Measurements from ENCODE around the gene C19orf67.
A peak's percentile ranks its signal among the peaks of the same experiment; 100 is the strongest.

The C19orf67 gene

DNA sequence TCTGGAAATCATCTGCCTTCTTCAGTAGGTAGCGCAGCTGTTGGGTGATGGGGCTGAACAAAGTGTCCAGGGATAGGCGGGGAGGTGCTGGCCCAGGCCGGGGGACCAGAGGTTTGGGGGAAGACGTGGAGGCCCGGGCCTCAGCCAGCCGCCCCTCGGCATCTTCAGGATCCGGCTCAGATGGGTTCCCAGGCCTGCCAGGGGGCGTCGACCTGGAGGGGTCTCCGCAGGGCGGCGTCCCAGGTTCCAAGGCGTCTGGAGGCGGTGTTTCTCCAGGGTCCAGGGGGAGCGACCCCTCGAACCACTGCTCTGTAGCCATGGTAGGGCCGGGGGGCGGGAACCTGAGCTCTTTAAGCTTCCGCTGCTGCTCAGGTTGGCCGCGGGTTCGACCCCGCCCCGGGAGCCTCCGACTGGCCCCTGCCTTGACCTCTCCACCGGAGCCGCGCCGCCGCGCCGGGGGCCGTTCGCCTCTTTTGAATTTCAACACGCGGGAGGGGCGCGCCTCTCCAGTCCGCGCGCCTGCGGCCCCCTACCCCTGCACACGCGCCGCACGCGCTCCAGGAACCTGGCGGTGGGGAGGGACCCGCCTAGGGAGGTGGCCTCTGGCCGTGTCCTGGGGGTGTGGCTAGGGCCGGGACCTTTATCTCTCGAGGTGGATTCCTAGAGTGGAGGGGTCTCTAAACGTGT is at the start of gene C19orf67:
Gene C19orf67, minus strand, starts transcription at position 475 of the 687 bp plus-strand sequence. Its CDS starts 156 bp downstream, at position 319.
- DNase-seq (ENCODE audit: low spot score), result no peak

DNA sequence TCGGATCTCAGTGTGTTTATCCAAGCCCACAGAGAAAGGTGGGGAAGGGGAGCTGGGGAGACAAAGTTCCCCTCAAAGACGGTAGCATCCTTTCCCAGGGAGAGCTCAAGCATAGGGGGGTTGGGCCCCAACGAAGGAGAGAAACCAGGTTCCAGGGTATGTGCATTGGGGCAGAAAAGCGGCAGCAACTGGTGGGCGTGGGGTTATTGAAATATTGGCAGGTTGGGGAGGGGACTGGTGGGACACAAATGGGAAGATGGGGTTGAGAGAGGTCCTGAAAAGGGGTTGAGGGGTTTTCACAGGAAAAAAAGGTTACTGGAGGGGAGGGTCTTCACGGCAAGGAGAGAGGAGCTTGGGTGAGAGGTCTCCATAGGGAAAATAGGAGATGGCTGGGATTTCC is 49.8 kb upstream of the C19orf67 start:
- no peak for DNase-seq (ENCODE audit: low spot score)

DNA sequence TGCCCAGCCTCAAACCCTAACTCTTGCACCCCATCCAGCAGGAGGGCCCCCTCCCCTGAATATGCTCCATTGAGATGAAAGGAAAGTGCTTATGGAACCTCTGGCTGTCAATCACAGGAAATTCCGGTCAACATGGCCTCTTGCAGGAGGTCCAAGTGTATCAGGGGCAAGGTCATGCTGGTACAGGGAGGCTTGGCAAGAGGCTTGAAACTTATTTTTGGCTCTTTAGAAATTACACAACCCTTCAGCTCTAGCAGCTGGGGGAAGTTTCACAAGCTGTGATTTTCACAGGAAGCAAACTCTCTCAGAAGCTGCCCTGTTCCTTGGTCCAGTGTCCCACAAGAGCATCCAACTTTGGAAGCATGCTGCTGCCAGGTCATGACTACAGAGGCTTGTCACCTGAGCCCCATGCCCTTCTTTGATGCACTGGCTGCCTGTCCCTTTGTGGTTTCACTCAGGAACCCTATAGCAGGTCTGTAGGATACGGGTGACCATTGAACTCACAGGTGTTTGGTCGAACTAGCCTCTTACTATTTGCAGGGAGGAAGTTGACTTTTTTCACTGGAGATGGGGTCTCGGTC is 42.4 kb upstream of the C19orf67 start:
- DNase-seq (ENCODE audit: low spot score), result no peak

DNA sequence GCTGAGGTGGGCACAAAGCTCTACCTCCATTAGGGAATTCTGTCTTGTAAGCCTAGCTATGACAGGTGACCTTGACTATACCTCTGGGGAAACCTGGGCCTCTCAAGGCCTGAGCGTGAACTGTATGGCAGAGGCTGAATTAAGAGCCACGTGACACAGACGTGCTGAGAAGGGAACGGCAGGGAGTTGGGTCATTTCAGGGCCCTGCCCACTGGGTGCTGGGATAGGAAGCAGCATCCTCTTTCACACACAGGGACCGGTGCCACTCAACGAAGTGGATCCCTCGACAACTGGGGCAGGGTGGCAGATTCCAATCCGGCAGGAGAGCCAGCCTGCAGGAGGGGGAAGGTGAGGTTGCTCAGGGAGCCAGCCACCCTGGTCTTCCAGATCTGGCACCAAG is 41.6 kb upstream of the C19orf67 start:
- no peak for DNase-seq (ENCODE audit: low spot score)

DNA sequence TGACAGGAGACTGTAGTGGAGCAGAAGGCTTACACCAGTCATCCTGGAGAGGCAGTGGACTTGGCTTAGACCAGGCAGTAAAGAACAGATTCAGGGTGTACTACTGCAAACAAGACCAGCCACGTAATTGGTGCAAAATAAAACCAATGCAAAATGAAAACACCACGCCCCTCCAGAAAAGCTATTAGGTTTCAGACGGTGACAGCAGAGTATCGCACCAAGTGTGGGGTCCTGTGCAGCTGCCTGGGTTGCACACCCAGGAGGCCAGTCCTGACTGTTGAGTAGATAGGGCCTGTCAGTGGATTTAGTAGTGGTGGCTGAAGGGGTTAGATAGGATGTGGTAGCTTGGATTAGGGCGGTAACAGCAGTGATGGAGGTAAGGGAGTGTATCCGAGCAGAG is 37.3 kb upstream of the C19orf67 start:
- DNase-seq (ENCODE audit: low spot score), result no peak

DNA sequence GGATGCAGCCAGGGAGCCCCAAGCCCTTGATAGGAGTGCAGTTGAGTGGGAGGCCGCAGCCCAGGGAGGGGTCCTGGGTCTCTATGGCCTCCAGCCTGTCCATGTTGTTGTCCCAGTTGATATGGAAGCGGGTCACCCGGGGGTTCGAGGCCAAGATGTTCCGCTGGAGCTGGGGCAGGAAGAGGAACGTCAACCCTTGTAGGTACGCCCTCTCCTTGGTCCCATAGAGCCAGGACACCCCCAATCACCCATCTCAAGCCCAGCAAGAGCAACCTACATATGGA is 34.9 kb upstream of the C19orf67 start:
- no peak for DNase-seq (ENCODE audit: low spot score)

DNA sequence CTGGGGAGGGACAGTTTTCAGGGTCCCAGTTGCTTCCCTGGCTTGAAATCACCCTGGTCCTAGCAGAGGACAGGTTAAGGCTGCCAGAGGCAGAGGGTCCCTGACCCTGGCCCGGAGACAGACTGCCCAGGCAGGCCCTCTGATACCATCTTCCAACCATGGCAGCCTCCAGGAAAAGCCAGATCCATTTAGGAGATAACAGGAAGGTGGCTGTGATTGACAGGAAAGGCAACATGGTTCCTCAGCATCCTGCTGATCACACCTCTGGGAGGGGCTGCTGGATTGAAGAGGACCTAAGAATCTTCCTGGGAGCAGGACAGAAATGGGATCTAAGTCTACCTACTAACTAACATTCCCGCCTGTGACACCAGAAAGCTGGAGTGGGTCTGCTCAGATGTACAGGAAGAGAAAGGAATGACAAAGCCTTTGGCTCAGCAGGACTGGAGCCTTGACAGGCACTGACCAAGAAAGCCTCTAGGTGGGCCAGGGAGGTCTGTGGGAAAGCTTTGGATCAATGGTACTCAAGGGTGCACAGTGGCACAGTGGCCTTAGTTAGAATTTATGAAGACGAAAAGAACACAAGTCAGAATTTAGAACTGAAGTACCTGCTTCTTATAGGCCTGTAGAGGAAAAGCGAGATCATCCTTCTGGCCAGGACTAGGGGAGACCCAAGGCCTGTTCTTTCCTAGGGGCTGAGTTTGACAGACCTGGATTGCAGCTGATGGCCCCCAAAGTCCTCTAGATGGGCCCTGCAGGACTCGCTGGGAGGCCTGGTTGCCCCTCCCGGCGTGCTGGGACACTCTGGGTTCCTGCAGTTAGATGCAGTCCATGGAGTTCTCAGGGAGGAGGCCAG is 34.3 kb upstream of the C19orf67 start:
- no peak for DNase-seq (ENCODE audit: low spot score)

DNA sequence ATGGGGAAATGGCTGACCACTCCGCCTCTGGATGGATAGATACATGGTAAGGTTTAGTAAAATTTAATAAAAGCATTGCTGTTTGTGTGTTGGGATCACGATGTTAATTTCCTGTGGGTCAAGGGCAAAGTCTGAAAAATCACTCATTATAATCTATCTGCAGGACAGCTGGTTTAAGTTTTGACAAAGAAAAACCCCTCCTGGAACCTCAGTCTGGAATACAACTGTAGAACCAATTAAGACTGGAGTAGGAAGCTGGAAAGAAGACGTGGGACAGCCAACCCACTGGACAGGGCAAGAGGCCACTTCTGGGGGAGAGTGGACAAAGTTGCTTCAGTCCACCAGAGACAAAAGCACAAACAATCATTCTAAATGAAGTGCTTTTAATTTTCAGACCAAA is 33.6 kb upstream of the C19orf67 start:
- no peak for DNase-seq (ENCODE audit: low spot score)

DNA sequence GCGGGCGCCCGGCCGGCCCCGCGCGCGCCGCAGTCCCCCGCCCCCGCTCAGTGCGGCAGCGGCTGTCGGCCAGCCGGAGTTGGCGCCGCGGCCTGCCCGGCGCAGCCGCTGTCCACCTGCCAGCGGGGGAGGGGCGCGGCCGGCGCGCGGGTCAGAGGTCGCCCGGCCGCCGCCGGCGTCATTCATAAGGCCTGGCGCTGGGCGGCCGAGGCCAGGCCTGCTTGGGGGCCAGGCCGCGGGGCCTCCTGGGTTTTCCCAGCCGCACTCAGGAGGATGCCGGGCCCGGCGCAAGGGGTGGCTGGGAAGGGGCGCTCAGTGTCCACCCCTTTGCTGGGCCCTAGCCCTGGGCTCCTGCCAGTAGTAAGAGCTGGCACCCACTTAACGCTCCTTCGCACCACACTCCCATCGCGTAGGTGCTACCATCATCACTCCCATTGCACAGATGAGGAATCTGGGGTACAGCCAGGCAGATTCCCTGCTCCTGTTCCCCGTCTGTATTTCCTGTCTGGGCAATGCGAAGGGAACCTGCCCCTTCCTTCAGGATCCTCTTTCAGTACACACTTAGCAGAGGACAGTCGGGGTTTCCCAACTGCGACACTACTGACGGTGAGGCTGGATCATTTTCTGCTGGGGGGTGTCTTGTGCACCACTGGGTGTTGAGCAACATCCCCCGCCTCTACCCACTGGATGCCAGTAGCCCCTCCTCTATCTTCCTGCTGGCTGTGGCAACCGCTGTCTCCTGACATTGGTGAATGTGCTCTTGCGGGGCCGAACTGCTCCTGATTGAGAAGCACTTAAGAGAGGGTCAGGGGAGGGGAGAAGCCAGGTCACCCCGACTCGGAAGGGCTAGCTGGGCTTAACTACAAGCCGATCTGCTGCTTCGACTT is 32.8 kb upstream of the C19orf67 start:
- no peak for DNase-seq (ENCODE audit: low spot score)

DNA sequence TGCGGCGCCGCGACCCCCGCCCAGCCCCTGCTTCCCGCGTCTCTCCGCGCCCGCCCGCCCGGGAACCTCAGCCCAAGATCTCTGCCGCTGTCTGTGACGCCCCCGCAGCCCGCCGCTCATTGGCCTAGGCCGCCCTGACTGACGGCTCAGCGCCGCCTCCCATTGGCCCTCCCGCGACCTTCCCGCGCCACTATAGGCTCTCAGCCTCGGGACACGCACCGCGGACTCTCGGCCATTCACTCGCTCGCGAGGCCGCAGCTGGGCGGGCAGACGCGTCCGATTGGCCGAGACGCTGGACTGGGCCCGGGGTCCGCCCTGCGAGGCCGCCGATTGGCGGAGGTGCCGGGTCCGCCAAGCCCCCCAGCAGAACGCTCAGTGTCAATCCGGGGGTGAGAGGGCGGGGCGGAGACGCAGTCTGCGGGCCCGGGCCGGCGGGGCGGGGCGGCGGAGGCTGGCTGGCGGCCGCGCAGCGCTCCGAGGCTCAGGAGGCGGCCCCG is 32.1 kb upstream of the C19orf67 start, which contains the start of gene PRKACA:
Gene PRKACA, minus strand, starts transcription at position 95 of the 497 bp plus-strand sequence. CDS start 215 bp downstream, outside the sequence.
- peak; percentile 99 for DNase-seq (ENCODE audit: low spot score)

DNA sequence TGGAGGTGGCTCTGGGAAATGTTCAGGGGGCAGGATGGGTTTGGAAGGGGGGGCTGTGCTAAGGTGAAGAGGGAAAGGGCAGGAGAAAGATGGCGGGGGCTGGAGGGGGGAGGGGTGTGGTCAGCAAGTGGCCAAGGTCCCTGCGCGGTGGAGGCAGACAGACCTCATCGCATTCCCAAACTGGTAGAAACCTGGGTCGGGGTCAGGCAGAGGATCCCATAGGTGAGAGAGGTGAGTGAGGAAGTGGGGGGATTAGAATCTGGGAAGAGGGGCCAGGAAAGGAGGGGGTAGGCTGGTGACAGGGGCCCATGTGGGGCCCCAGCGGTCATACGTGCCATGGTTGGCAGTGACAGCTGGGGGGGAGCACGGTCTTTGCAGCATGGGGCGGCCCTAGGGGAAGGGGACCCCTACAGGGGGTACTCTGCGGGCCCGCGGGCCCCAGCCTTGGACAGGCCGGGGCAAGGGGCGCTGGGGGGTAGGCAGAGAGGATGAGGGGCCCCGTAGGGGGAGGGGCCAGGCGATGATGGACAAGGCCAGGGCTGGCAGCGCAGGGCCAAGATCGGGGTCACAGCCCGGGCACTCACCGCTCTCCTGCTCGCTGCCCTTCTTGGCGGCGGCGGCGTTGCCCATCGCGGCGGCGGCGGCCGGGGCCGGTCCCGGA is 31.5 kb upstream of the C19orf67 start:
- no peak for DNase-seq (ENCODE audit: low spot score)

DNA sequence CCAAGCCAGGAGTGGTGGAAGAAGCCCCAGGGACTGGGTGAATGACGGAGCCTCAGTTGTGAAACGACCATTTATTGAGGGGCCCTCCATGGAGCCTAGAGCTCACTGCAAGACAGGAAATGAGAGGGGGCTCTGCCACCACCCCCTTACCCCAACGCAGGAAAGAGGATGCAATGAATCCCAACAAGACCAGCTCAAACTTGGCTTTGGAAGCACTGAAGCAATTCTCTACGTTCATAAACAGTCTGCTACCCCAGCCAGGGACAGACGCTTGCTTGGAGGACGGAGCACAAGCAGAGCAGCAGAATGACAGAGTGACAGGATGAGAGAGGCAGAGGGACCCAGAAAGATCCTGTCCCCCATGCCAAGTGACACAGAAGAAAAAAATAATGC is 30.9 kb upstream of the C19orf67 start:
- no peak for DNase-seq (ENCODE audit: low spot score)

DNA sequence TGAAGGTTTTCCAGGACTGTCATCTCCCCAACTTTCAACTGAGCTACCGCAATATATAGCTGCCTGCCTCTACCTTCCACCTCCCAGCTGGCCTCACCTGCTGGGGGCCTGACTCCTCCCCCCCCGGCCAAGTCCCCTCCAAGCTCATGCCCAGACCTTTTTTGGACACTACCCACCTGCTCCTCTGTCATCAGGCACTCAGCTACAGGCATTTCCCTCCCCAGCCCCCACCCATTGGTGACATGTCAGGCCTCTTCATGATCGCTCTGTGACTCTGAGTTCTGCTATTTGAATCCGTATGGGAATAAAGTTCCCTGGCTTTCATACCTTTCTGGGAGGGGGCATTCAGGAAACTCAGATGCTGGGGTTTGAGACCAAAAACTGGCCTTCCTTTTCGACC is 30.2 kb upstream of the C19orf67 start:
- no peak for DNase-seq (ENCODE audit: low spot score)

DNA sequence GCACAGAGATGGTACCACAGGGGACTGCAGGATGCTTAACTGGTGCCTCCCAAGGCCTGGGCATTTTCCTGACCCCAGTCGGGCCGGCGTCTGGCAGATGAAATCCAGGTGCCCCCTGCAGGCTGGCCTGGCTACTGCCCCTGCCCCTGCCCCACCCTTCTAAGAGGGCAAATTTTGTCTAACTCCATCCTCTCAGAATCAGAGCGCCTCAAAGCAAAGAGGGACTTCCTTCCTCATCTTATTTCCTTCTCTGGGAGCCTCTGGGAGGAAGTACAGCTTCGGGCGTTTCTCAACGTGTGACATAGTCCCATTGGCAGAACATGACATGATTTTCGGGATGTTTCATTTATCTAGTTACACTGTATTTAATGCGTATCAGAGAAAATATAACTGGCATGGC is 29.3 kb upstream of the C19orf67 start:
- peak; percentile 41 for DNase-seq (ENCODE audit: low spot score)

DNA sequence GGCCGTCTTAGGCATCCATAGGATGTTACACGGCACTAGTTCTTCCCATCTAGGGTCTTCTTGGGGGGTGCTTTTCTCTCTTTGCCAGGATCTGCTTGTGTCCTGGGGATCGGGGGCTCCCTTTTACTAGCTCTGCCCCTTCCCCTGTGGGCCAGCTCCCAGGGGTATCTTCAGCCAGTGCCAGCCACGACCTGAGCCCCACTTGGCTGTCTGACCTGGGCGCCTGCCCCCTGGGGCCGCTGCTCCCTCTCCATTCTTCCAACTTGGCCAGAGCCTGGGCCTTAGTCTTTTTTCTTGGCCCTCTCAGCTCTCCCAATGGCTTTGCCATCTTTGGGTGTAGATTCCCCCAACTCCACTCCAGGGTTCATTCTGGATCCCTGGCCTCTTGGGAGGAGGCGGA is 28.9 kb upstream of the C19orf67 start:
- DNase-seq (ENCODE audit: low spot score), result no peak

DNA sequence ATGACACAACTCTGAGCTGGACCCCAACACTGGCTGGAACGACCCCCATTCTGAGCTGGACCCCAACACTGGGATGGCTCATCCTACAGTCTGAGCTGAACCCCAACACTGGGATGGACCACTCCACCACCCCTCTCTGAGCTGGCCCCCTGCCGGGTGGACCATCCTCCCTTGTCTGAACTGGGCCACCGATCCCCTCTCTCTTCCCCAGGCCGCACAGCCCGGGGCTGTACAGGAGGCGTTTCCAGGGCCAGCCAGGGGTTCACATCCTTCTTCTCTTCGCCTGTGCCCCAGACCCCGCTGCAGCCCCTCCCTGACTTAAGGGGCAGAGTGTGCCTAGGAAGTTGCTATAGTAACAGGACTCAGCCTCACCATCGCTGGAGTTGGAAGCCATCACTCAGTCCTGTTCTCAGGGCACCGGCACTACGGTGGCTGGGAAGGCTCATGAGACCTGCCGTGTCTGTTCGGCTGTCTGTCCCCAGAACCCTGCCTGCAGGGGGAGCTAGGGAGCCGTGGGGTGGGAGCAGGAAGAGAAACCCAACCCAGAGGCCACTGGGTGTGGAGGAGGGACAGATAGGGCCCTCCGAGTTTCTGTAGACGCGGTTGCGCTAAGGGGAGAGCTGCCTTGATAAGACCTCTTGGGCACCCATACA is 28.3 kb upstream of the C19orf67 start:
- DNase-seq (ENCODE audit: low spot score), result peak; percentile 66

DNA sequence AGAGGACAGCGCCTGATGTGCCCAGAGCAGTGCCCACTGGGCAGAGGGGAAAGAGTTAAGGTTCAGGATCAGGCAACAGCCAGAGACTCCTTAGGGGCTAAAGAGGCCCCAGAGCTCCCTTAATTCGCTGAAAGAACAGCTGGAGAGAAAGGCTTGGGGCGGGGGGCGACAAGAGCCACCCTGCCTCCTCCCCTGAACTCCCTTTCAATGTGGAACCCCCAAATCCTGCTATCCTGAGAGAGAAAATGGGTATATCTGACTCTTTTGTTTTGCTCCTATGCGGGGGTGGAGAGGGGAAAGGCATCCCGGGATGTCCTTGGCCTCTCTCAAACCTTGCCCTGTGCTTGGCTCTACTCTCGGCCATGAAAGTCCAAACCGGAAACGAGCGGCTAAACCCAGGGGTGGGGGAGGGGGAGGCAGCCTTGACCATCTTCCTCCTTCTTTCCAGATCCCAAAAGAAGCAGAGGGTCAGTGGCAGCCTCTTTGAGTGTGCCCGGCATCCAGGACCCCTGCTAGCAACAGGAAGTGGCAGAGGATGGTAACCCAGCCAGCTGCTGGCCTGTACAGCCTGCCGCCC is 27.3 kb upstream of the C19orf67 start:
- DNase-seq (ENCODE audit: low spot score), result no peak

DNA sequence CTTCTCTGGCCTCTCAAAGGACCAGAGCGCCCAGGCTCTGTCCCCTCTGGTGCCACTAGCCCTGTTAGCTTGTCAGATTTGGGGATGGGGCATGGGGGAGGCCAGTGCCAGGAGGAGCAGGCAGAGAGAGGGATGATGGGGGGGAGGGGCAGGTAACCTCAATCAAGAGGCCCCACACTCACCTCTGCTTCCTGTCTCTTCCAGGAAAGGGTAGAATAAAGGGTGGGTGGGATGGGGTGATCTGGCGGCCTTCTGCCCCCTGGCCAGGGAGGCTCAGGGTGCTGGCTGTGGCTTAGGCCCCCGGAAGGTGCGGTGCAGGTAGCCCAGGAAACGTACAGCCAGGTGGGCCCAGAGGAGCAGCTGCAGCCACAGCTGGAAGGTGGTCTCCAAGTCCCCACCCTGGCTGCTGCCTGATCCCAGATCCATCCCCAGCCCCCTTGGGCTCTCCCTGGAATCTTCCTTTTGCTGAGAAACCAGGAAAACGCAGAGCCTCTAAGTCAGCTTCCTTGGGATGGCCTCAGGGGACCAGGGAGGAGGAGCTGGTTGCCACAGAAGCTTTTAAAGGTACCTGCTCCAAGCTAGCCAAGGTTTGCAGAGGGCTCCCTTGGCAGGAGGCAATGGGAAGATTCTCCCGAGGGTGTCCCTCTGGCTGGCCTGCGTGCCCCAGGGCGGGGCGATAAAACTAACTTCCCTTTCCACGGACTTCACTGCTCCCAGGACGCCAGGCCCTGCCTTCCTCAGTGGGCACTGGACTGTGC is 26.6 kb upstream of the C19orf67 start:
- no peak for DNase-seq (ENCODE audit: low spot score)

DNA sequence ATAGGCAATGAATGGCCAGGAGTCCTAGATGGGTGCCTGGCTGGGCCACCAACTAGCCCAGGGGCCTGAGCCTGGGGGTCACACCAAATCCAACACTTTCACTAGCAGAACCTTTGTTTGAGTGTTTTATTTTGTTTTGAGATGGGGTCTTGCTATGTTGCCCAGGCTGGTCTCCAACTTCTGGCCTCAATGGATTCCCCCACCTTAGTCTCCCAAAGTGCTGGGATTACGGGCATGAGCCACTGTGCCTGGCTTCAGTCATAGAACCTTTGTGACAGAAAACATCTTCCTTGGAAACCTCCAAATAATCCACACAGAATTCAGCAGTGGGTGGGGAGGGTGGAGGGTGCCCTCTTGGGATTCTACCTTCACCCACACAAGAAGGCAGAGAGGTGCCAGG is 25.9 kb upstream of the C19orf67 start:
- DNase-seq (ENCODE audit: low spot score), result no peak

DNA sequence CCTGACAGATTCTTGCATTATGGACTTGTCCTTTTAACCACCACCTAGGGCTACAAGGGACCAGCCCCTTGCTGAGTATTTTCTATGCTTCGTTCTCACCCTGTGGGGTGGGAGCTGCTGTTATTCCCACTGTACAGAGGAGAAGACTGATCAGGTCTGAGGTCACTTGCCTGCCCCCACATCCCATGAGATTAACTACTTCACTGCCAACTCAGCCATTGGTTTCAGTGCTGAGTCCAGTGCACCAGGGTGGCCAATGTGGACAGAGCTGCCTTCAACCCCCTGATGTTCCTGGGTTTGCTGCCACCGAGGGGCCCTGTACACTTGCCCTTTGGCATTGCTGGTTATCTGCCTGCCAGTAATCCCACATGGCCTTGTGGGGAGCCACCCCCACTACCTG is 25.1 kb upstream of the C19orf67 start:
- DNase-seq (ENCODE audit: low spot score), result no peak

Data from activated CD4-positive, alpha-beta T cell treated with anti-CD3 and anti-CD28 coated beads, Interleukin-2, Interleukin-4, amounts not matched to agents 100 ng/mL and 50 ng/mL, durations not matched to agents 16 hours and 8 hours (primary cell).